Natural killer cell treated with Interleukin-12 subunit alpha and Interleukin-12 subunit beta and Interleukin-15 and Interleukin-18, amount 100 ng/mL, for 72 hours (primary cell): ENCODE measurements around the gene ACTR6. TPM values are rescaled to one million over a fixed set of nuclear protein-coding genes. Genes with fewer than 3 reads are reported as not detected.
"Not testable (repeated sequence)": the region's sequence is repeated elsewhere in the genome, so short reads cannot be mapped to it uniquely, and the experiment has no call there.

Experiments
- ATAC-seq, 2 donors: fragments of 150-1000 bp; cut with Tn5 transposase in 1 of 2; sonication (Bioruptor Pico), chemical (Tn5 transposase) in 1 of 2; 2 replicates each; pipeline ENCODE4 v1.10.0; 2021
- DNase-seq: peaks from one replicate; pipeline ENCODE4 v3.0.0; 2022; ENCODE audit warnings: low spot score
- H3K27ac Mint-ChIP-seq, 2 donors: 1 replicate in 1 of 2; 2 replicates in 1 of 2; pipeline ENCODE4 v1.8.0; 2022; ENCODE audit warnings: mixed read lengths in 2 of 2, mild to moderate bottlenecking in 1 of 2, moderate library complexity in 1 of 2
- H3K27me3 Mint-ChIP-seq, 2 donors: 1 replicate in 1 of 2; 2 replicates in 1 of 2; pipeline ENCODE4 v1.8.0; 2022; ENCODE audit warnings: mixed read lengths in 2 of 2
- H3K36me3 Mint-ChIP-seq: one replicate; pipeline ENCODE4 v1.8.0; 2022; ENCODE audit warnings: mixed read lengths
- H3K4me1 Mint-ChIP-seq, 2 donors: 1 replicate in 1 of 2; 2 replicates in 1 of 2; pipeline ENCODE4 v1.8.0; 2022; ENCODE audit warnings: low read depth in 2 of 2, mixed read lengths in 2 of 2, mild to moderate bottlenecking in 1 of 2
- H3K4me3 Mint-ChIP-seq: one replicate; pipeline ENCODE4 v1.8.0; 2022; ENCODE audit warnings: mixed read lengths
- H3K9me3 Mint-ChIP-seq: 2 replicates; pipeline ENCODE4 v1.8.0; 2022; ENCODE audit warnings: mixed read lengths
- total RNA-seq, 2 donors: library from RNA; stranded (reverse); gene quantifications; one replicate each; pipeline ENCODE4 v1.2.3, GENCODE V29; 2022

ACTR6 gene
- total RNA-seq, 2 donors from 2014 or later = 24.0 to 47.6 TPM

GRCh38 chr12:100168562-100168961 is 32.1 kb upstream of the ACTR6 start:
- DNase-seq (no peak), ATAC-seq (no peak)
- H3K27ac Mint-ChIP-seq = no peak overlapping the region
- peaks cover 5 to 9% of the 10 kb centered on the region in 2 donors for H3K4me1 Mint-ChIP-seq
- no peak overlapping the region for H3K4me3 Mint-ChIP-seq
- H3K36me3 Mint-ChIP-seq = no peaks in the 10 kb centered on the region
- H3K9me3 Mint-ChIP-seq = no peaks in the 10 kb centered on the region
- H3K27me3 Mint-ChIP-seq = no peaks in the 10 kb centered on the region

DNA sequence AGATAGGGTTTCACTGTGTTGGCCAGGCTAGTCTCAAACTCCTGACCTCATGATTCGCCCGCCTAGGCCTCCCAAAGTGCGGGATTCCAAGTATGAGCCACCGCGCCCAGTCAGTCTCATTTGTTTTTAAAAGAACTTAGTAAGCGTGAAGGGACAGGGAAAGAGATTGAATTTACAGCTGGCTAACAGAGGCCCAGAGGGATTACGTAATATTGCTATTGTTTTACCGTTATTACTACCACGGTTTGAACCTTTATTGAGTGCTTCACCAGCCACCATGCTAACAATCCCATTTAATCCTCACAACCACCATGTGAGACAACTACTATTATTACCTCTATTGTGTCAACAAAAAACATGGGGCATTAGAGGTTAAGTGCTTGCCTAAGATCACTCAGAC is 31.3 kb upstream of the ACTR6 start:
- Mint-ChIP-seq H3K9me3 (no peaks in the 10 kb centered on the region), H3K27me3 (no peaks in the 10 kb centered on the region), H3K27ac (no peak overlapping the region), H3K4me1 (peaks cover 0 to under 1% of the 10 kb centered on the region in 2 donors), H3K36me3 (no peaks in the 10 kb centered on the region), H3K4me3 (no peak overlapping the region)
- ATAC-seq (no peak), DNase-seq (no peak)

GRCh38 chr12:100170313-100170858 is 30.2 kb upstream of the ACTR6 start:
- Mint-ChIP-seq H3K4me1 (no peaks in the 10 kb centered on the region), H3K27me3 (no peaks in the 10 kb centered on the region), H3K27ac (no peak overlapping the region), H3K36me3 (no peaks in the 10 kb centered on the region), H3K4me3 (no peak overlapping the region), H3K9me3 (no peaks in the 10 kb centered on the region)
- DNase-seq (no peak), ATAC-seq (no peak)

GRCh38 chr12:100171248-100171647 is 29.4 kb upstream of the ACTR6 start:
- no peaks in the 10 kb centered on the region for H3K36me3 Mint-ChIP-seq
- H3K4me3 Mint-ChIP-seq = no peak overlapping the region
- no peak for DNase-seq
- H3K27ac Mint-ChIP-seq = no peak overlapping the region
- H3K9me3 Mint-ChIP-seq = no peaks in the 10 kb centered on the region
- H3K4me1 Mint-ChIP-seq = no peaks in the 10 kb centered on the region
- no peak for ATAC-seq
- H3K27me3 Mint-ChIP-seq = no peaks in the 10 kb centered on the region

- Mint-ChIP-seq H3K27ac (no peak overlapping the region), H3K4me1 (no peaks in the 10 kb centered on the region), H3K36me3 (no peaks in the 10 kb centered on the region), H3K9me3 (no peaks in the 10 kb centered on the region), H3K4me3 (no peak overlapping the region), H3K27me3 (no peaks in the 10 kb centered on the region)
- DNase-seq = no peak
- ATAC-seq = no peak
These were observed 27.5 kb upstream of the ACTR6 start for GRCh38 chr12:100173111-100173510.

DNA sequence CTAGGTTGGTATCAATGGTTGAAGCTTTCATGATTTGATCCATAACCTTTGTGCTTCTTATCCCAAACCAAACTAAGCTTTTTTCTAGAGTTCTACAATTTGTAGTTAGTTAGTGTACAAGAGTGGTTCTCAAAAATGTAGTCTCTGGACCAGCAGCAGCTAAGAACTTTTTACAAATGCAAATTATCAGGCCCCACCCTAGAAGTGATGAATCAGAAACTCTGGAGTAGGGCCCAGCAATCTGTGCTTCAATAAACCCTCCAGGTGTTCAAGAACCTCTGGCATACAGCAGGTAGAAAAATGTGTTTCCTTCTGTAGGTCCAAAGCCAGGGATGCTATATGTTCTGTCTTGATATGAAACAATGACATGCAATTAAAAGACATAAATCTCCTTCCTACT is 26.1 kb upstream of the ACTR6 start:
- no peak for DNase-seq
- H3K9me3 Mint-ChIP-seq = no peaks in the 10 kb centered on the region
- H3K27me3 Mint-ChIP-seq = no peaks in the 10 kb centered on the region
- ATAC-seq = no peak
- no peaks in the 10 kb centered on the region for H3K4me1 Mint-ChIP-seq
- no peaks in the 10 kb centered on the region for H3K36me3 Mint-ChIP-seq
- H3K4me3 Mint-ChIP-seq = no peak overlapping the region
- no peak overlapping the region for H3K27ac Mint-ChIP-seq

DNA sequence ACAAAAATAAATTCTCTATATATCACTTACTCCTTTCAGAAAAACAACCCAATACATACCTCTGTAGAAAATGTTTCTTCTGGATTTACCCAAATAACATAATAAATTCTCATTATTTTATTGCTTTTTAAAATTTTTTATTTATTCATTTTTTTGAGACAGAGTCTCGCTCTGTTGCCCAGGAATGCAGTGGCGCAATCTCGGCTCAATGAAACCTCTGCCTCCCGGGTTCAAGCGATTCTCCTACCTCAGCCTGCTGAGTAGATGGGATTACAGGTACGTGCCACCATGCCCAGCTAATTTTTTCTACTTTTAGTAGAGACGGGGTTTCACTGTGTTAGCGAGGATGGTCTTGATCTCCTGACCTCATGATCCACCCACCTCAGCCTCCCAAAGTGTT is 24.1 kb upstream of the ACTR6 start:
- not testable (repeated sequence) for H3K9me3 Mint-ChIP-seq, H3K4me1 Mint-ChIP-seq, DNase-seq, ATAC-seq, H3K36me3 Mint-ChIP-seq, H3K27me3 Mint-ChIP-seq, H3K27ac Mint-ChIP-seq, H3K4me3 Mint-ChIP-seq

GRCh38 chr12:100179252-100179651 is 21.4 kb upstream of the ACTR6 start:
- H3K27ac Mint-ChIP-seq = no peak overlapping the region
- no peak overlapping the region for H3K4me3 Mint-ChIP-seq
- DNase-seq (no peak), ATAC-seq (no peak)
- no peaks in the 10 kb centered on the region for H3K4me1 Mint-ChIP-seq
- H3K36me3 Mint-ChIP-seq = no peaks in the 10 kb centered on the region
- H3K27me3 Mint-ChIP-seq = no peaks in the 10 kb centered on the region
- H3K9me3 Mint-ChIP-seq = no peaks in the 10 kb centered on the region

DNA sequence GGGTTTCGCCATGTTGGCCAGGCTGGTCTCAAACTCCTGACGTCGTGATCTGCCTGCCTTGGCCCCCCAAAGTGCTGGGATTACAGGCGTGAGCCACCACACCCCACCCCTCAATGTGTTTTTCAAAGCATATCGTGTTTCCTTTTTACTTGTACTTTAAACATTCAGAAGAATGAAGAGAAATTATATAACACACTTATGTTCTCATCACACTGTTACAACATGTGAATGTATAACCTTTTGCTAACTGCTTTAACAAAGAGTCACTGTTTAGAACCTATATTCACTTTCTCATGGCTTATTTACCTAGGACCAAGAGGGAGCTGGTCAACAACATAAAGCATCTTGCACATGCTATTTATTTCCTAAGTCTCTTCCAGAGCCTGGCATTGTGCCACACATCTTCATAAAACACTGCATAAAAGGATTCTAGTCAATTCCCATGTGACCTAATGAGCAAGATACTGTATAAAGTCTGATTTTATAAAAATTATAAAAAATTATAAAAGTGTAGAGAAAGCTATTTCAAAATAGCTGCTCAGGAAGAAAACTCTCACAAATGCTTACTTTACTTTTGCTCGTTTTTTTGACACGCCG is 16.0 kb upstream of the ACTR6 start:
- DNase-seq = no peak
- ATAC-seq = no peak
- Mint-ChIP-seq H3K27me3 (no peaks in the 10 kb centered on the region), H3K9me3 (no peaks in the 10 kb centered on the region), H3K4me3 (no peak overlapping the region), H3K4me1 (peaks cover 0 to 5% of the 10 kb centered on the region in 2 donors), H3K36me3 (no peaks in the 10 kb centered on the region), H3K27ac (no peak overlapping the region)

- Mint-ChIP-seq H3K4me3 (no peak overlapping the region), H3K4me1 (peaks cover 0 to 5% of the 10 kb centered on the region in 2 donors), H3K36me3 (no peaks in the 10 kb centered on the region), H3K9me3 (no peaks in the 10 kb centered on the region), H3K27me3 (no peaks in the 10 kb centered on the region), H3K27ac (no peak overlapping the region)
- ATAC-seq (no peak), DNase-seq (no peak)
These were observed 15.2 kb upstream of the ACTR6 start for GRCh38 chr12:100185361-100185894.

DNA sequence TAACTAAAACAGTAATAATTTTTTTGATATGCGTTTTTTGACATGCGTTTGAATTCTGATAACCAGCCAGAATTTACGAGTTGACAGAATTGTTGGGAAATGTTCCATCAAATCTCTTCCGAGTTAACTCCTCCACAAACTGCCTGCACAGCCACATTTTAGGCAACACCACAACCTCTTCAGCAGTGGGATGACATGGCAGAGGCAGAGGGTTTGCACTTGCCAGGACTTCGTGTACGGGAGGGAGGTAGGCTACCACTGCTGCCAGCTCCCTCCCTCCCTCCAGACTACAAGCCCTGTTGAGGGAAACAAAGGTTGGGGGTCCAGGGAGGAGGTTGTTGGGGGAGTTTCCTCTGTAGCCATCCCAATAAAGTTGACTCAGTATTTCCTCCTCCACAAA is 14.5 kb upstream of the ACTR6 start:
- Mint-ChIP-seq H3K4me3 (no peak overlapping the region), H3K27me3 (no peaks in the 10 kb centered on the region), H3K4me1 (peaks cover 0 to 5% of the 10 kb centered on the region in 2 donors), H3K27ac (no peak overlapping the region), H3K9me3 (no peaks in the 10 kb centered on the region), H3K36me3 (no peaks in the 10 kb centered on the region)
- no peak for DNase-seq
- no peak for ATAC-seq

GRCh38 chr12:100187068-100187467 is 13.5 kb upstream of the ACTR6 start:
- ATAC-seq (no peak), DNase-seq (no peak)
- Mint-ChIP-seq H3K27me3 (no peaks in the 10 kb centered on the region), H3K9me3 (no peaks in the 10 kb centered on the region), H3K4me1 (peaks cover 0 to 5% of the 10 kb centered on the region in 2 donors), H3K4me3 (no peak overlapping the region), H3K27ac (no peak overlapping the region), H3K36me3 (no peaks in the 10 kb centered on the region)

- H3K9me3 Mint-ChIP-seq = no peaks in the 10 kb centered on the region
- H3K36me3 Mint-ChIP-seq = no peaks in the 10 kb centered on the region
- H3K27me3 Mint-ChIP-seq = no peaks in the 10 kb centered on the region
- H3K4me1 Mint-ChIP-seq = peaks cover 0 to 5% of the 10 kb centered on the region in 2 donors
- DNase-seq (no peak), ATAC-seq (no peak)
- no peak overlapping the region for H3K4me3 Mint-ChIP-seq
- H3K27ac Mint-ChIP-seq = no peak overlapping the region
These were observed 12.6 kb upstream of the ACTR6 start for GRCh38 chr12:100187857-100188519.

DNA sequence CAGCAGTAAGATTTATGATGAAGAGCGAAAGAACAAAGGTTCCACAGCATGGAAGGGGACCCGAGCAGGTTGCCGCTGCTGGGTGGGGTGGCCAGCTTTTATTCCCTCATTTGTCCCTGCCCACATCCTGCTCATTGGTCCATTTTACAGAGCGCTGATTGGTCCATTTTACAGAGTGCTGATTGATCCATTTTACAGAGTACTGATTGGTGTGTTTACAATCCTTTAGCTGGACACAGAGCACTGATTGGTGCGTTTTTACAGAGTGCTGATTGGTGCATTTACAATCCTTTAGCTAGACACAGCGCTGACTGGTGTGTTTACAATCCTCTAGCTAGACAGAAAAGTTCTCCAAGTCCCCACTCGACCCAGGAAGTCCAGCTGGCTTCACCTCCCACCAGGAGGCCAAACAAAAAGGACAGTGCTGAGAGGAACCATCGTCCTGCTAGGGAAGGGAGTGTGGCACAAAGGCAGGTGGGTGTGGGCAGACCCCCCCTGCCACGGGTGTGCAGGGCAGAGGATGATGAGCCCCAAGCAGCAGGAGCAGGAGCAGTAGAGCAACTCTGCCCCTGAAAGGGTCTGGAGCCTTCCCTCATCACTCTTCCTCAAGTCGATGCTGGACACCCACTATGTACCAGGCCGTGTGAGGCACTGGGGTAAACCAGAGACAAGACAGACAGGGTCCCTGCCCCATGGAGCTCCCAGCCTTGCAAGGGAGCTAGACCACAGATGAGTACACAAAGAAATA is 11.6 kb upstream of the ACTR6 start:
- not testable (repeated sequence) for ATAC-seq, H3K4me3 Mint-ChIP-seq, DNase-seq, H3K4me1 Mint-ChIP-seq, H3K36me3 Mint-ChIP-seq, H3K27me3 Mint-ChIP-seq, H3K9me3 Mint-ChIP-seq, H3K27ac Mint-ChIP-seq
